Measurements from ENCODE around the gene MIP.

DNA sequence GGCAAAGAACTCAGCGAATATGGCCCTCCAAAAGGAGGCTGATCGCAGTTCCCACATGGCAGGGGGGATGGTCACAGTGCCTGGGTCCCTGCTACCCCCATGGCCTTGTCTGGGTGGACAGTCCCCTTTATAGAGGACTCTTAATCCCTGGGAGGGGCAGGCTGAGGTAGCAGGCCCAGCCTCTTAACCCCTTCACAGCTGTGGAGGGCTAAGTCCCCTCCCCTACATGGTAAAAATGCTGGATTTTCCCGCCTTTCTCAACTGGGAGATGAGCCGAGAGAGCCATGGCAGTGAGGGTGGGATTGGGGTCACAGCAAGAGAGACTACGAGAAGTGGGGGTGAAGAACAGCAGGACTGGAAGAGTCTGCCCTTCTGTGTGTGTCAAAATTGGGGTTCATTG lies at the start of gene MIP:
- TF ChIP-seq YY1 (IDR thresholded peaks at IDR 0.05; ENCODE audit: low read depth) (no peak), RAD21 (IDR thresholded peaks at IDR 0.05; ENCODE audit: low read depth) (no peak), TAF1 (IDR thresholded peaks at IDR 0.05; ENCODE audit: low read depth) (no peak), CREB1 (IDR thresholded peaks at IDR 0.05; ENCODE audit: low read depth) (no peak), TCF12 (IDR thresholded peaks at IDR 0.05; ENCODE audit: low read depth) (no peak), ZBTB7A (IDR thresholded peaks at IDR 0.05; ENCODE audit: low read depth) (no peak)

Data from Ishikawa (cell line).